Neutrophil (primary cell): ENCODE measurements around the gene OSBPL2.
A peak's percentile ranks its signal among the peaks of the same experiment; 100 is the strongest.

Source experiments
- H3K27ac ChIP-seq: fragments of 200-600 bp; sonication (generic); 2 replicates; pipeline ENCODE4 v1.5.1; 2016; ENCODE audit warnings: mild to moderate bottlenecking, moderate library complexity
- H3K27me3 ChIP-seq: fragments of 200-600 bp; sonication (generic); 2 replicates; pipeline ENCODE4 v1.6.0; 2016; ENCODE audit warnings: mild to moderate bottlenecking
- H3K36me3 ChIP-seq: fragments of 200-600 bp; sonication (generic); 2 replicates; pipeline ENCODE4 v1.5.1; 2017
- H3K4me1 ChIP-seq, 2 experiments: fragments of 200-600 bp in 1 of 2; sonication (generic) in 1 of 2; 1 replicate in 1 of 2; 2 replicates in 1 of 2; pipeline versions ENCODE4 v1.5.1 to v1.6.1; 2013 to 2016; ENCODE audit warnings: low read depth in 1 of 2, low read length in 1 of 2, mild to moderate bottlenecking in 1 of 2, moderate library complexity in 1 of 2; ENCODE audit not compliant: control insufficient read depth in 1 of 2, insufficient read depth in 1 of 2
- H3K4me3 ChIP-seq, 2 experiments: fragments of 200-600 bp in 1 of 2; sonication (generic) in 1 of 2; 1 replicate in 1 of 2; 2 replicates in 1 of 2; pipeline ENCODE4 v1.5.1; 2013 to 2016; ENCODE audit warnings: low read depth in 1 of 2, low read length in 1 of 2, mild to moderate bottlenecking in 1 of 2, moderate library complexity in 1 of 2
- H3K9me3 ChIP-seq: fragments of 200-600 bp; sonication (generic); 2 replicates; pipeline ENCODE4 v1.5.1; 2016
- TF ChIP-seq, protein P1 (sequence below): fragments of 200-600 bp; sonication (generic); IDR thresholded peaks from 2 replicates; pipeline ENCODE4 v1.5.1; 2016; ENCODE audit warnings: antibody characterized with exemption

The OSBPL2 gene

DNA sequence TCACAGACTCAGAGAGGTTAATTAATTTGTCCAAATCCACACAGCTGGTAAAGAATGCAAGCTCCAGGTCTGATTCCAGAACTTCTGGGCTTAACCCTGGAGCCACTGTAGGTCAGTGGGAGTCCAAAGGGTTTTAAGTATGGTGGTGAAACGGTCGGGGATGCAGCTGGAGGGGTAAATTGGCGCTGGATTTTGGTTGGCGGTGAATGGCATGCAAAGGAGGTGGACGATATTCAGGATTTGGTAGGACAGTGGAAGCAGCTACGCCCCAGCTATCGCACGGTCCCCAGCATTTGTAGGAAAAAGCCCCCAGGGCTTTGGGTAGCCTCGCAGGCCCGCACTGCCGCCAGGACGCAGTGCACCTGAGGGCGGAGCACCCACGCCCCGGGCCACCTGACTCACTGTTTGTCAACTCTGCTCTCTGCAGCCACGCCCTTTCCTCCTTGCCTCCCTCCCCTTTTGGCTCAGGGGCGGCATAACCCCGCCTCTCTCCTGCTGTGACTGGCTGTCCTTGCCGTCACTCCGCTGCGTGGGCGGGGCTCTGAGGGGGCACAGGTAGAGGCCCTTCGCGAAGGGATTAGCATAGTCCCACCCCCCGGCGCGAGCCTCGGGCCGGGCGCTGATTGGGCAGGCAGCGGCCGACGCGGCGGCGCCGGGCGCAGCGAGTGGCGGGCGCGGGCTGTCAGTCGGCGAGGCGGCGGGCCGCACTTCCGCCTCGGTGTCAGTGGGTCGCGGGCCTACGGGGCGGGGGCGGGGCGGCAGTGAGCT is at the start of gene OSBPL2:
TSS of gene OSBPL2 (plus strand) at position 721 of the 768 bp plus-strand sequence. CDS start 17,664 bp downstream, outside the sequence.
- Histone ChIP-seq H3K27me3 (peaks cover 13% of the 10 kb centered on the region), H3K4me3 (peak within 1 kb of the TSS; percentile 73 to 90), H3K4me1 (peaks cover 48 to 49% of the 10 kb centered on the region in 2 experiments), H3K27ac (peak within 1 kb of the TSS; percentile 99), H3K36me3 (peaks cover 10% of the 10 kb centered on the region), H3K9me3 (no peaks in the 10 kb centered on the region)
- TF ChIP-seq, protein P1, sequence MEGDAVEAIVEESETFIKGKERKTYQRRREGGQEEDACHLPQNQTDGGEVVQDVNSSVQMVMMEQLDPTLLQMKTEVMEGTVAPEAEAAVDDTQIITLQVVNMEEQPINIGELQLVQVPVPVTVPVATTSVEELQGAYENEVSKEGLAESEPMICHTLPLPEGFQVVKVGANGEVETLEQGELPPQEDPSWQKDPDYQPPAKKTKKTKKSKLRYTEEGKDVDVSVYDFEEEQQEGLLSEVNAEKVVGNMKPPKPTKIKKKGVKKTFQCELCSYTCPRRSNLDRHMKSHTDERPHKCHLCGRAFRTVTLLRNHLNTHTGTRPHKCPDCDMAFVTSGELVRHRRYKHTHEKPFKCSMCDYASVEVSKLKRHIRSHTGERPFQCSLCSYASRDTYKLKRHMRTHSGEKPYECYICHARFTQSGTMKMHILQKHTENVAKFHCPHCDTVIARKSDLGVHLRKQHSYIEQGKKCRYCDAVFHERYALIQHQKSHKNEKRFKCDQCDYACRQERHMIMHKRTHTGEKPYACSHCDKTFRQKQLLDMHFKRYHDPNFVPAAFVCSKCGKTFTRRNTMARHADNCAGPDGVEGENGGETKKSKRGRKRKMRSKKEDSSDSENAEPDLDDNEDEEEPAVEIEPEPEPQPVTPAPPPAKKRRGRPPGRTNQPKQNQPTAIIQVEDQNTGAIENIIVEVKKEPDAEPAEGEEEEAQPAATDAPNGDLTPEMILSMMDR: peak; percentile 58

DNA sequence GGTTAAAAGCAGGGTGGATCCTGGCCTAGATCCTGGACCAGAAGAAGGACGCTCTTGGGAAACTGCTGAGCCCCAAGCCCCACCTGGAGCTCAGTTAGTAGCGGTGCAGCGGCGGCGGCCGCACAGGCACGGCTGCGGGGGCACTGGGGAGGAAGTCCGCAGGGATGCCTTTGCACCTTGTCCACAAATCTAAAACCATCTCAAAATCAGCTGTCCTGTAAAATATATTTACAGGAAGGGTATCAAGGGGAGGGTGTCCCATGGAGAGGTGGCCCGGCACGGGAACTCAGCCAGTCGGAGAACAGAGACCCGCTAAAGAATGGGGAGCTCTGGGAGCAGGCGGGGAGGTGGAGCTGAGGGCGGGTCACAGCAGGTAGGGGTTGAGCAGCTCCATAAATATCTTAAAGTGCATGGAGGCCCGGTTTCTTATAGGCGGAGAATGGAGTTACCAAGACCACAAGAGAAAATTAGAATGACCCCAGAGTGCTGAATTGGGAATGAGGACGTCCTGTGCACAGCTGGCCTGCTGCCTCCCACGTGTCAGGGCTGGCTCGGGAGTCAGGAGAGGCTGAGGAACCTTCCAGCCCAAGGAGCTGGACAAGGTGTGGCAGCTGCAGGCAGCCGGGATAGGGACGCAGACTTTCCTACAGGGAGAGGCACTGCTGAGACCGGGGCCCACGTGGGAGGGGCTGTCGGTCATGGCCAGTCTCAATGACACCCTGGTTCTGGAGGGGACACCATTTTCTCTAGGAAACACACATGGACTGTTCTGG is 47.5 kb upstream of the OSBPL2 start:
- H3K36me3 ChIP-seq: peaks cover 26% of the 10 kb centered on the region
- TF ChIP-seq, protein P1: no peak
- no peaks in the 10 kb centered on the region for H3K9me3 ChIP-seq
- peaks cover 30 to 33% of the 10 kb centered on the region in 2 experiments for H3K4me1 ChIP-seq
- peak overlapping the region; percentile 3 for H3K27ac ChIP-seq
- no peak overlapping the region for H3K4me3 ChIP-seq
- no peaks in the 10 kb centered on the region for H3K27me3 ChIP-seq

DNA sequence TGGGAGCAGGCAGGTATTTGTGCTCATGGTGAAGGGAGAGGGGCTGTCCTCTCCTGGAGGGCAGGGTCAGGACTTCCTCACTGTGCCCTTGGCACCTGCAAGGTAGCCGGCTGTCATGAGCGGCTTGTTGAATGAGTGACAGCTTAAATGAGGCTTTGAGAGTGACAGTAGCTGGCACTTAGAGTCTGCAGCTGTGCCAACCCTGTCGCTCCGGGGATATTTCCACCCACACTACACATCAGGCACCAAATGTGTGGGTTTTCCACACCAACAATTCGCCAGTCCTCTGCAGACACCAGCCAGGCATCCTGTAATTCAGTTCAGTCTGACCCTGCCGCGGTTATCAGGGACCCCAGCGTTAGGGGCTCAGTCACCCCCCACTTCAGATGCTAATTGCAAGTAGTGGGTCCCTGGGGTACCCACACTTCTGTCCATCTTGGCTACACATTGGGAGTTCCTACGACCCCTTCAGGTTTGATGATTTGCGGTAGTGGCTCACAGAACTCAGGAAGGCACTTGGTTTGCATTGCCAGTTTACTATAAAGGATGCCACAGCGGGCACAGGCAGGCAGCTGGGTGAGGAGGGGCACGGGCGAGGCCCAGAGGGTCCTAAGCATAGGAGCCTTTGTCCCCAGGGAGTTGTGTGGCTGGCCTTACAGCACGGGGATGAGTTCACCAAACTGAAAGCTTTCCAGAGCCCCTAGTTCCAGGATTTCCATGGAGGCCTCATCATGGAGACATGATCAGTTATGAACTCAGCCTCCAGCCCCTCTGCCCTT is 46.4 kb upstream of the OSBPL2 start:
- Histone ChIP-seq H3K4me1 (peaks cover 19 to 21% of the 10 kb centered on the region in 2 experiments), H3K36me3 (peaks cover 36% of the 10 kb centered on the region), H3K9me3 (no peaks in the 10 kb centered on the region), H3K27me3 (no peaks in the 10 kb centered on the region), H3K4me3 (no peak overlapping the region), H3K27ac (peak overlapping the region; percentile 3)
- TF ChIP-seq, protein P1: no peak

DNA sequence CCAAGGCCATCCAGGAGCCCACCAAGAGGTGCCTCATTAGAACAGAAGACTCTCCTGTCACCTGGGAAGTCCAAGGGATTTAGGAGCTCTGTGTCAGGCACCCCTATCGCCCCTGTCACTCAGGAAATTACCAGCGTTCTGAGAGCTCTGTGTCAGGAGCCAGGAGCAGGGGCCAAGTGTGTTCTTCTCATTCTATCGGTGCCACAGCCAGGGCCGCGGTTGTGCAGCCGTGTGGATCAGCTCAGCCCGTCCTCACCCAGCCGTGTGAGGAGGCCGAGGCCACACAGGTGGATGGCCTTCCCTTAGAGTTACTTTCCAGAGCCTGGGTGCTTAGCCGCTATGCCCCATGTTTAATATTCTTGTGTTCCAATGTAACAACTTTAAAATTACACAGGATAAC is 45.7 kb upstream of the OSBPL2 start:
- Histone ChIP-seq H3K4me1 (peaks cover 12 to 15% of the 10 kb centered on the region in 2 experiments), H3K36me3 (peaks cover 43% of the 10 kb centered on the region), H3K4me3 (no peak overlapping the region), H3K27me3 (no peaks in the 10 kb centered on the region), H3K9me3 (no peaks in the 10 kb centered on the region), H3K27ac (peak overlapping the region; percentile 14)
- TF ChIP-seq, protein P1: no peak
